CD14-positive monocyte (primary cell): Measurements from ENCODE around the gene KLHL22. TPM values are rescaled to one million over a fixed set of nuclear protein-coding genes. Genes with fewer than 3 reads are reported as not detected.

ENCODE experiments used
- DNase-seq, 3 donors: peaks; one replicate each; pipeline ENCODE4 v3.0.0-alpha.2; 2011 to 2022
- H2AFZ ChIP-seq: 2 replicates; pipeline ENCODE4 v1.6.0; 2012; ENCODE audit warnings: mild to moderate bottlenecking, low read depth, low read length, inconsistent platforms; ENCODE audit not compliant: insufficient read depth, poor library complexity, severe bottlenecking
- H3K27ac ChIP-seq, 2 donors: 1 replicate in 1 of 2; 2 replicates in 1 of 2; pipeline ENCODE4 v1.5.1; 2012 to 2013; ENCODE audit warnings: low read length in 2 of 2, control low read depth in 1 of 2, inconsistent platforms in 1 of 2, low read depth in 1 of 2, mild to moderate bottlenecking in 1 of 2
- H3K27me3 ChIP-seq, 2 donors: one replicate each; pipeline versions ENCODE4 v1.6.0 to v1.6.1; 2011 to 2013; ENCODE audit warnings: low read length in 2 of 2; ENCODE audit not compliant: control insufficient read depth in 2 of 2, insufficient read depth in 2 of 2
- H3K36me3 ChIP-seq, 2 donors: replicated peaks in 1 of 2; 1 replicate in 1 of 2; 2 replicates in 1 of 2; pipeline versions ENCODE4 v1.5.1 to v1.6.1; 2012 to 2013; ENCODE audit warnings: low read length in 2 of 2, control low read depth in 1 of 2, inconsistent platforms in 1 of 2, mild to moderate bottlenecking in 1 of 2; ENCODE audit not compliant: insufficient read depth in 2 of 2, control insufficient read depth in 1 of 2
- H3K4me1 ChIP-seq, 2 donors: 1 replicate in 1 of 2; 2 replicates in 1 of 2; pipeline versions ENCODE4 v1.5.1 to v1.6.1; 2012 to 2013; ENCODE audit warnings: low read length in 2 of 2, control low read depth in 1 of 2, inconsistent platforms in 1 of 2, mild to moderate bottlenecking in 1 of 2, moderate library complexity in 1 of 2; ENCODE audit not compliant: insufficient read depth in 2 of 2, control insufficient read depth in 1 of 2
- H3K4me2 ChIP-seq: replicated peaks from 2 replicates; pipeline ENCODE3; 2012; ENCODE audit warnings: low read length, moderate library complexity, mild to moderate bottlenecking; ENCODE audit not compliant: poor library complexity, severe bottlenecking; ENCODE audit errors: extremely low read depth
- H3K4me3 ChIP-seq, 3 experiments: fragments of 200-600 bp in 1 of 3; sonication (generic) in 1 of 3; replicated peaks in 1 of 3; 1 replicate in 2 of 3; 2 replicates in 1 of 3; pipeline ENCODE4 v1.5.1; 2011 to 2013; ENCODE audit warnings: low read length in 3 of 3, mild to moderate bottlenecking in 3 of 3, control low read depth in 2 of 3, low read depth in 2 of 3, inconsistent platforms in 1 of 3, moderate library complexity in 1 of 3
- H3K79me2 ChIP-seq: 2 replicates; pipeline ENCODE4 v1.6.0; 2012; ENCODE audit warnings: mild to moderate bottlenecking, control low read depth, inconsistent platforms, low read length, moderate library complexity; ENCODE audit not compliant: insufficient read depth
- H3K9ac ChIP-seq: 2 replicates; pipeline ENCODE4 v1.6.0; 2017; ENCODE audit warnings: low read length, mild to moderate bottlenecking; ENCODE audit not compliant: insufficient read depth, poor library complexity, severe bottlenecking
- H3K9me3 ChIP-seq, 2 donors: replicated peaks in 1 of 2; 1 replicate in 1 of 2; 2 replicates in 1 of 2; pipeline versions ENCODE4 v1.5.1 to v1.6.1; 2012 to 2013; ENCODE audit warnings: low read length in 2 of 2, control low read depth in 1 of 2; ENCODE audit not compliant: control insufficient read depth in 1 of 2, insufficient read depth in 1 of 2
- H4K20me1 ChIP-seq: 2 replicates; pipeline ENCODE4 v1.6.0; 2012; ENCODE audit warnings: mild to moderate bottlenecking, low read length, control low read depth, moderate library complexity; ENCODE audit not compliant: insufficient read depth
- H3K27ac Mint-ChIP-seq, 7 donors: one replicate each; pipeline ENCODE4 v1.8.0; 2020; ENCODE audit warnings: mild to moderate bottlenecking in 7 of 7, mixed read lengths in 7 of 7, moderate library complexity in 6 of 7, inconsistent platforms in 2 of 7
- H3K27me3 Mint-ChIP-seq, 3 donors: one replicate each; pipeline ENCODE4 v1.8.0; 2021 to 2022; ENCODE audit warnings: low read depth in 3 of 3, mild to moderate bottlenecking in 3 of 3, mixed read lengths in 3 of 3, moderate library complexity in 3 of 3, inconsistent platforms in 1 of 3
- H3K36me3 Mint-ChIP-seq, 2 donors: one replicate each; pipeline ENCODE4 v1.8.0; 2020; ENCODE audit warnings: mixed read lengths in 2 of 2, inconsistent platforms in 1 of 2, mild to moderate bottlenecking in 1 of 2
- H3K4me1 Mint-ChIP-seq: one replicate; pipeline ENCODE4 v1.8.0; 2020; ENCODE audit warnings: mild to moderate bottlenecking, mixed read lengths
- H3K4me3 Mint-ChIP-seq, 2 donors: one replicate each; pipeline ENCODE4 v1.8.0; 2020; ENCODE audit warnings: mild to moderate bottlenecking in 2 of 2, mixed read lengths in 2 of 2, moderate library complexity in 1 of 2
- H3K9me3 Mint-ChIP-seq, 7 donors: one replicate each; pipeline ENCODE4 v1.8.0; 2020 to 2022; ENCODE audit warnings: mixed read lengths in 7 of 7, mild to moderate bottlenecking in 6 of 7, moderate library complexity in 6 of 7, inconsistent platforms in 2 of 7
- WGBS: methylation state at CpG from one replicate; pipeline ENCODE4 v1.1.5; 2013; ENCODE audit warnings: missing lambda C conversion rate; ENCODE audit not compliant: insufficient coverage; 5-methylcytosine and 5-hydroxymethylcytosine counted together
- intact Hi-C, 2 donors: fragments of 100-400 bp; cut with micrococcal nuclease; formaldehyde crosslinking; loops; one replicate each; pipeline versions ENCODE4 v1.15.0 to v1.15.1; 2023
- polyA plus RNA-seq, 3 donors: library from polyadenylated mRNA; depleted of rRNA in 1 of 3; unstranded in 2 of 3; stranded (reverse) in 1 of 3; fragments of 300-500 nt in 2 of 3; fragments of >200 nt in 1 of 3; fragmentation: Illumina TruSeq in 2 of 3; gene quantifications; 1 replicate in 2 of 3; 2 replicates in 1 of 3; pipeline ENCODE4 v1.2.3, GENCODE V29; 2012 to 2021
- TF ChIP-seq, protein P1 (sequence below): fragments of 200-600 bp; IDR thresholded peaks from one replicate; pipeline ENCODE4 v1.8.0; 2022; ENCODE audit warnings: antibody characterized with exemption, mild to moderate bottlenecking

Gene KLHL22
- polyA plus RNA-seq, 3 donors = 7.8 to 15.6 (median 9.2) TPM

- Mint-ChIP-seq H3K27ac (peak overlapping the region; percentile 92 to 97 (median 93)), H3K9me3 (no peaks in the 10 kb centered on the region), H3K4me3 (peak overlapping the region; percentile 88 to 93), H3K4me1 (peaks cover 29% of the 10 kb centered on the region), H3K27me3 (peaks cover 0 to 2% (median 0%) of the 10 kb centered on the region in 3 donors), H3K36me3 (peaks cover 14 to 17% of the 10 kb centered on the region in 2 donors)
- peak; percentile 80 to 89 (median 86) for DNase-seq
- H3K27me3 ChIP-seq = no peaks in the 10 kb centered on the region
- intact Hi-C loops = loop anchor here (2.0 to 10.0 kb wide), 5 partner anchors 13 to 379 kb away; partner anchors contain the start of genes PI4KA (in 1 of the 2), RANBP1 (in 1 of the 2), SNAP29 (in 1 of the 2) and TRMT2A (in 1 of the 2)
- peak overlapping the region; percentile 84 for H3K9ac ChIP-seq
- peak overlapping the region; percentile 82 to 93 (median 86) for H3K4me3 ChIP-seq
- H4K20me1 ChIP-seq = peaks cover 32% of the 10 kb centered on the region
- no peaks in the 10 kb centered on the region for H3K9me3 ChIP-seq
- peak overlapping the region; percentile 83 for H2AFZ ChIP-seq
- under 1% methylated on average over 54 of the region's 54 CpGs for WGBS
- peaks cover 18 to 28% of the 10 kb centered on the region in 2 donors for H3K4me1 ChIP-seq
- peaks cover 40% of the 10 kb centered on the region for H3K79me2 ChIP-seq
- peaks cover 3 to 7% of the 10 kb centered on the region in 2 donors for H3K36me3 ChIP-seq
- peak overlapping the region; percentile 97 for H3K4me2 ChIP-seq
- H3K27ac ChIP-seq = peak overlapping the region; percentile 92 to 95
- TF ChIP-seq, protein P1, sequence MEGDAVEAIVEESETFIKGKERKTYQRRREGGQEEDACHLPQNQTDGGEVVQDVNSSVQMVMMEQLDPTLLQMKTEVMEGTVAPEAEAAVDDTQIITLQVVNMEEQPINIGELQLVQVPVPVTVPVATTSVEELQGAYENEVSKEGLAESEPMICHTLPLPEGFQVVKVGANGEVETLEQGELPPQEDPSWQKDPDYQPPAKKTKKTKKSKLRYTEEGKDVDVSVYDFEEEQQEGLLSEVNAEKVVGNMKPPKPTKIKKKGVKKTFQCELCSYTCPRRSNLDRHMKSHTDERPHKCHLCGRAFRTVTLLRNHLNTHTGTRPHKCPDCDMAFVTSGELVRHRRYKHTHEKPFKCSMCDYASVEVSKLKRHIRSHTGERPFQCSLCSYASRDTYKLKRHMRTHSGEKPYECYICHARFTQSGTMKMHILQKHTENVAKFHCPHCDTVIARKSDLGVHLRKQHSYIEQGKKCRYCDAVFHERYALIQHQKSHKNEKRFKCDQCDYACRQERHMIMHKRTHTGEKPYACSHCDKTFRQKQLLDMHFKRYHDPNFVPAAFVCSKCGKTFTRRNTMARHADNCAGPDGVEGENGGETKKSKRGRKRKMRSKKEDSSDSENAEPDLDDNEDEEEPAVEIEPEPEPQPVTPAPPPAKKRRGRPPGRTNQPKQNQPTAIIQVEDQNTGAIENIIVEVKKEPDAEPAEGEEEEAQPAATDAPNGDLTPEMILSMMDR = peak; percentile 84
Observed at GRCh38 chr22:20495861-20496681, 476 bp upstream of the KLHL22 start.

DNA sequence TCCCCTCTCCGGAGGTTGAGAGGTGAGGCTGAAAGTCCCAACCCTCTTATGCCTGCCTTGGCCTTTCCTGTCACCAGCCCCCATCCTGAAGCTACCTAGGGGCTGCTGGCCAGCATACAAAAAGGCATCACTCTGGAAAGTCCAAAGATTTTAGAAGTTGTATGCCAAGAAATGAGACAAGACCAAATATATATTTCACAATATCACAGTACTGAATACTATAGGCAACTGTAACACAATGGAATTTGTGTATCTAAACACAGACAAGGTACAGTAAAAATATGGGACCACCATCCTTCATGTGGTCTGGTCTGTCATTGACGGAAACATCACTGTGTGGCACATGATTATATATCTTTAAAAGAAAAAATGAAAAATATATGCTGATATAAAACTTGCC, 4.2 kb downstream of the KLHL22 start:
- Histone ChIP-seq H3K4me1 (peaks cover 13 to 22% of the 10 kb centered on the region in 2 donors), H3K4me2 (no peak overlapping the region), H3K36me3 (peaks cover 13 to 20% of the 10 kb centered on the region in 2 donors), H3K27me3 (no peaks in the 10 kb centered on the region), H3K27ac (no peak overlapping the region), H3K4me3 (no peak overlapping the region), H3K9me3 (no peaks in the 10 kb centered on the region), H3K79me2 (peaks cover 64% of the 10 kb centered on the region), H4K20me1 (peaks cover 55% of the 10 kb centered on the region), H2AFZ (no peak overlapping the region), H3K9ac (no peak overlapping the region)
- intact Hi-C loops = loop anchor here in 1 of 2 donors (10.0 kb wide), 1 partner anchor 363 kb away; the partner anchor contains the start of genes PI4KA and SNAP29
- H3K4me3 Mint-ChIP-seq = no peak overlapping the region
- peaks cover 32% of the 10 kb centered on the region for H3K4me1 Mint-ChIP-seq
- TF ChIP-seq, protein P1 = no peak
- no CpG with 5 or more reads among the region's 2 CpGs for WGBS
- H3K36me3 Mint-ChIP-seq = peaks cover 19 to 23% of the 10 kb centered on the region in 2 donors
- peak overlapping the region in 1 of 7 donors; percentile 35 for H3K27ac Mint-ChIP-seq
- peaks cover 0 to 2% (median 0%) of the 10 kb centered on the region in 3 donors for H3K27me3 Mint-ChIP-seq
- no peak for DNase-seq
- no peaks in the 10 kb centered on the region for H3K9me3 Mint-ChIP-seq
